MM.1S (cell line): ENCODE results near the gene NAPG.

ENCODE experiments used
- DNase-seq: peaks from one replicate; pipeline ENCODE4 v3.0.0-alpha.2; 2015
- H2AFZ ChIP-seq: fragments of 300-600 bp; sonication (generic); 2 replicates; pipeline ENCODE4 v1.6.0; 2016; ENCODE audit warnings: antibody characterized with exemption, low read length
- H3F3A ChIP-seq: fragments of 300-600 bp; sonication (generic); 2 replicates; pipeline ENCODE4 v1.6.1; 2016; ENCODE audit warnings: mild to moderate bottlenecking, antibody characterized with exemption, low read length, moderate library complexity, mixed read lengths; ENCODE audit not compliant: insufficient read depth
- H3K27ac ChIP-seq: fragments of 300-600 bp; sonication (generic); 2 replicates; pipeline ENCODE4 v1.5.1; 2016; ENCODE audit warnings: mild to moderate bottlenecking, low read length
- H3K27me3 ChIP-seq: fragments of 300-600 bp; sonication (generic); replicated peaks from 2 replicates; pipeline ENCODE4 v1.6.0; 2016; ENCODE audit warnings: low read length; ENCODE audit not compliant: insufficient read depth
- H3K36me3 ChIP-seq: fragments of 300-600 bp; sonication (generic); replicated peaks from 2 replicates; pipeline ENCODE4 v1.6.1; 2016; ENCODE audit warnings: mild to moderate bottlenecking, low read length, mixed read lengths; ENCODE audit not compliant: insufficient read depth
- H3K4me1 ChIP-seq: fragments of 300-600 bp; sonication (generic); 2 replicates; pipeline ENCODE4 v1.6.1; 2016; ENCODE audit warnings: low read length, mixed read lengths
- H3K4me2 ChIP-seq: fragments of 300-600 bp; sonication (generic); 2 replicates; pipeline ENCODE4 v1.6.0; 2016; ENCODE audit warnings: low read depth, low read length
- H3K4me3 ChIP-seq: fragments of 300-600 bp; sonication (generic); 2 replicates; pipeline ENCODE4 v1.5.1; 2016; ENCODE audit warnings: low read length, mixed read lengths
- H3K79me2 ChIP-seq: fragments of 300-600 bp; sonication (generic); 2 replicates; pipeline ENCODE4 v1.6.1; 2016; ENCODE audit warnings: mixed run types, low read length, mixed read lengths
- H3K9ac ChIP-seq: fragments of 300-600 bp; sonication (generic); 2 replicates; pipeline ENCODE4 v1.6.1; 2016; ENCODE audit warnings: low read length, mixed read lengths
- H3K9me2 ChIP-seq: fragments of 300-600 bp; sonication (generic); replicated peaks from 2 replicates; pipeline ENCODE4 v1.6.1; 2016; ENCODE audit warnings: mild to moderate bottlenecking, low read length, mixed read lengths; ENCODE audit not compliant: insufficient read depth
- H3K9me3 ChIP-seq: fragments of 300-600 bp; sonication (generic); replicated peaks from 2 replicates; pipeline ENCODE4 v1.6.1; 2016; ENCODE audit warnings: mild to moderate bottlenecking, low read length, mixed read lengths; ENCODE audit not compliant: insufficient read depth
- H4K20me1 ChIP-seq: fragments of 300-600 bp; sonication (generic); 2 replicates; pipeline ENCODE4 v1.6.1; 2016; ENCODE audit warnings: mild to moderate bottlenecking, low read length, moderate library complexity, mixed read lengths; ENCODE audit not compliant: insufficient read depth
- EZH2 ChIP-seq: fragments of 300-600 bp; sonication (generic); optimal IDR thresholded peaks from 2 replicates; pipeline ENCODE3; 2017; ENCODE audit warnings: low read depth, mild to moderate bottlenecking, antibody characterized with exemption, low read length, mixed read lengths
- EZH2phosphoT487 ChIP-seq: fragments of 300-600 bp; sonication (generic); IDR thresholded peaks from 2 replicates; pipeline ENCODE4 v1.6.1; 2018; ENCODE audit warnings: antibody characterized with exemption, low read length
- TF ChIP-seq, protein P1 (sequence below): fragments of 300-600 bp; sonication (generic); IDR thresholded peaks from 2 replicates; pipeline ENCODE4 v1.5.1; 2016; ENCODE audit warnings: antibody characterized with exemption, low read length, mixed read lengths

The NAPG gene

DNA sequence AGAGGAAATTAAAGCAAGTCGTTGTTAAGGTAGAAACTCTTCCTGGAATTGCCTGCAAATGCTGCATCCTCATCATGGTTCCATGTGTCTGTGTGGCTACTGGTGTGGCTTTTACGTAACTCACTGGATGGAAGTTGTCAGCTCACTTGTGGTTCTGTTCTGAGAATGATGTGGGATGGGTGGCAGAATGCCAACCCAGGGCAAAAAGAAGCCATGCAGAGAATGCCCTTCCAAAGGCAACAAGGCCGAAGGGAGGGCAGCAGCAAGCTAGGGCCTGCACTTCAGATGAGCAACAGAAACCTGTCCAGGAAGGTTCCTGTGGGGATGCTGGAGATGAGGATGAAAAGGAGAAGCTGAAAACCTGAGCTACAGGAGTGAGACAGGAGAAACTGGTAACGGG is 10.4 kb upstream of the NAPG start:
- H3K4me2 ChIP-seq = no peak overlapping the region
- no peaks in the 10 kb centered on the region for H3K9me2 ChIP-seq
- H3K9ac ChIP-seq = no peak overlapping the region
- H3K27ac ChIP-seq = no peak overlapping the region
- H3K4me3 ChIP-seq = no peak overlapping the region
- H2AFZ ChIP-seq = no peak overlapping the region
- H4K20me1 ChIP-seq = no peaks in the 10 kb centered on the region
- no peaks in the 10 kb centered on the region for H3K4me1 ChIP-seq
- no peaks in the 10 kb centered on the region for H3K27me3 ChIP-seq
- TF ChIP-seq EZH2phosphoT487 (no peak), EZH2 (no peak)
- TF ChIP-seq, protein P1, sequence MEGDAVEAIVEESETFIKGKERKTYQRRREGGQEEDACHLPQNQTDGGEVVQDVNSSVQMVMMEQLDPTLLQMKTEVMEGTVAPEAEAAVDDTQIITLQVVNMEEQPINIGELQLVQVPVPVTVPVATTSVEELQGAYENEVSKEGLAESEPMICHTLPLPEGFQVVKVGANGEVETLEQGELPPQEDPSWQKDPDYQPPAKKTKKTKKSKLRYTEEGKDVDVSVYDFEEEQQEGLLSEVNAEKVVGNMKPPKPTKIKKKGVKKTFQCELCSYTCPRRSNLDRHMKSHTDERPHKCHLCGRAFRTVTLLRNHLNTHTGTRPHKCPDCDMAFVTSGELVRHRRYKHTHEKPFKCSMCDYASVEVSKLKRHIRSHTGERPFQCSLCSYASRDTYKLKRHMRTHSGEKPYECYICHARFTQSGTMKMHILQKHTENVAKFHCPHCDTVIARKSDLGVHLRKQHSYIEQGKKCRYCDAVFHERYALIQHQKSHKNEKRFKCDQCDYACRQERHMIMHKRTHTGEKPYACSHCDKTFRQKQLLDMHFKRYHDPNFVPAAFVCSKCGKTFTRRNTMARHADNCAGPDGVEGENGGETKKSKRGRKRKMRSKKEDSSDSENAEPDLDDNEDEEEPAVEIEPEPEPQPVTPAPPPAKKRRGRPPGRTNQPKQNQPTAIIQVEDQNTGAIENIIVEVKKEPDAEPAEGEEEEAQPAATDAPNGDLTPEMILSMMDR = no peak
- no peaks in the 10 kb centered on the region for H3K36me3 ChIP-seq
- DNase-seq = no peak
- no peaks in the 10 kb centered on the region for H3K9me3 ChIP-seq
- H3K79me2 ChIP-seq = no peaks in the 10 kb centered on the region
- H3F3A ChIP-seq = no peaks in the 10 kb centered on the region

DNA sequence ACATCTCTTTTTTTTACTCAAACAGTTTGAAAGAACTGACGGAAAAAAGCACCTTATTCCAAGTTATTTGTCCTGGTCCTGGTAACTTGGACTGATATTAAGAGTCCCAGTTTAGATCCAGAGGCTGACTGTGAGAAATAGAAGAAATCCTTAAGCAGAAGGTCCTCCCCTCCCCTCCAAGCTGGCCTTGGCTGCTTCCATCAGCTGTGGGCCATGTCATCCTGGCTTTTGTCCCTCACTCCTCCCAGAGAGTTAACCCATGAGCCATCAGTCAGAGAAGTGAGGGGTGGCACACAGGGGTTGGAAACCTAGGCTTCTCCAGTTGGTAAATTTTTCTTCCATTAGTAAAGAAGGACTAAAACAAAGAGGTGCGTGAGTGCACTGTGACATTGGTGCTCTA is 9.7 kb upstream of the NAPG start:
- no peaks in the 10 kb centered on the region for H3K9me2 ChIP-seq
- no peak overlapping the region for H3K4me2 ChIP-seq
- no peaks in the 10 kb centered on the region for H3F3A ChIP-seq
- no peaks in the 10 kb centered on the region for H3K79me2 ChIP-seq
- H3K27ac ChIP-seq = no peak overlapping the region
- no peaks in the 10 kb centered on the region for H4K20me1 ChIP-seq
- H3K4me1 ChIP-seq = no peaks in the 10 kb centered on the region
- no peak overlapping the region for H2AFZ ChIP-seq
- TF ChIP-seq EZH2 (no peak), EZH2phosphoT487 (no peak)
- TF ChIP-seq, protein P1 = no peak
- no peaks in the 10 kb centered on the region for H3K27me3 ChIP-seq
- DNase-seq = no peak
- H3K9ac ChIP-seq = no peak overlapping the region
- H3K36me3 ChIP-seq = no peaks in the 10 kb centered on the region
- no peaks in the 10 kb centered on the region for H3K9me3 ChIP-seq
- H3K4me3 ChIP-seq = no peak overlapping the region

DNA sequence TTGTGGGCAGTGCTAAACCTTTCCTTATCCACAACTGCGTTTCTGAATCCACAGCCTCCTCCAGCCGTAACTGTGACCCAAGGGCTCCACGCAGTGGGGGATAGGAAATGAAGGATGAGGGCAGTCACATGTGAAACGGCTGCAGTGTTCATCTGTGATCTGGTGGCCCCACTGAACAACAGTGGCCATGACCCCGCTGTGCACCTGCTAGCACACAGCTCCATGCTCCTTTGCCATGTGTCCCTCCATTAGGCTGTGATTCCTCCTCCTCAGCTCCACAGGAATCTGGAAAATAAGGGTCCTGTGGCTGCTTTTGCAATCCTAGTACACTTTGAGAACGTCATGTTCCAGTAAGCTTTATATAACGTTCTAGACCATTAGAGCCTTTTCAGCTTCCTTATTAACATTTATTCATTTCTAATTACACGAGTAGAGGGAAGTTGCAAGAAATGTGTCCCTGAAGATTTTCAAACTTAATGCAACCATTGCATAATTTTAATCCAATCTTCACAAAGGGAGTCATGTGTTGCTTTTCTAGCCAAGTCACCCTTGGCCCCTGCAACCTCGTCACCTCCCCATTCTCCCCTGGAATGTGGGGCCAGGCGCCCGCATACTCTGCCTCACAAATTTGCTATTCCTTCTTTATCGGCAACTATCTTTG is 7.1 kb upstream of the NAPG start:
- Histone ChIP-seq H3K4me3 (no peak overlapping the region), H4K20me1 (no peaks in the 10 kb centered on the region), H3K27me3 (no peaks in the 10 kb centered on the region), H3K9me3 (no peaks in the 10 kb centered on the region), H3K9me2 (no peaks in the 10 kb centered on the region), H3K79me2 (no peaks in the 10 kb centered on the region), H3K4me1 (no peaks in the 10 kb centered on the region), H2AFZ (no peak overlapping the region), H3K27ac (no peak overlapping the region), H3K36me3 (no peaks in the 10 kb centered on the region), H3K9ac (no peak overlapping the region), H3K4me2 (no peak overlapping the region), H3F3A (no peaks in the 10 kb centered on the region)
- no peak for TF ChIP-seq EZH2
- TF ChIP-seq, protein P1 = no peak
- no peak for TF ChIP-seq EZH2phosphoT487
- DNase-seq = no peak
